Measurements from ENCODE around the gene MMP7.

DNA sequence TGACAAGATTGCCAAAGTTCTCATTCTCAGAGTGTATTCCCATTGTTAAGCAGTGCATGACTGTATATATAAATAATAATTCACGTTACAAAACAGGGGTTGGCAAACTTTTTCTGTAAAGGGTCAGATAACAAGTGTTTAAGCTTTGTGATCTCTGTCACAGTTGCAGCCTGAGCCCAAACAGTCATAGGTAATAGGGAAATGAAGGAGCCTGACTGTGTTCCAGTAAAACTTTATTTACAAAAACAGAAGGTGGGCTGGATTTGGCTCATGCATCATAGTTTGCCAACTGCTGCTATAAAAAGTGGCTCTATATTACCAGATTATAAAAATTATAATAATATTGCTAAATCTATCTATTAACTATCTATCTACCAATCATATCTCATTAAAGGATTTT lies 3.5 kb downstream of the MMP7 start:
- TF ChIP-seq CTCF (conservative IDR thresholded peaks at IDR 0.05; ENCODE audit: low read depth, low read length) (no peak), EZH2 (IDR thresholded peaks at IDR 0.05; ENCODE audit: borderline replicate concordance, low read depth, low read length, poor library complexity, severe bottlenecking) (no peak)

Data from A673 (cell line).